ENCODE measurements around the gene FRAS1.

DNA sequence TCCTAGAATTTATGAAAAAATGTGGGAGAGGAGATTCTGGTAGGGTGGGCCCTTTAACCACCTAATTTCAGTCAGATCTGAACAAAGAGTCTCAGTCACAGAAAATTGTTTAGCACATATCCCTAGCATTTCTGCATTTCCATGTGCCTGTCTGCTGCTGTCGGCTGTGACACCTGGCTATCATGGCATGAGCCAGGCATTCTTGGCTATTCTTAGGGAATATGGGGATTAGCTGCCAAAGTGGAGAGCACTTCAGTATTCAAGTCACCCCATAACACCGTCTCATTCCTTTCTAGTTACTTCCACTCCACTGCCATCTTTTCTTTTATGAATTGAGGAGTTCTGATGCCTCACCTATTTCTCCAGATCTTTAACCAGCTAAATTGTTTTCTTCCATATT is 211.5 kb downstream of the FRAS1 start:
- TF ChIP-seq POLR2A (IDR thresholded peaks at IDR 0.05): no peak
- TF ChIP-seq, protein P1, sequence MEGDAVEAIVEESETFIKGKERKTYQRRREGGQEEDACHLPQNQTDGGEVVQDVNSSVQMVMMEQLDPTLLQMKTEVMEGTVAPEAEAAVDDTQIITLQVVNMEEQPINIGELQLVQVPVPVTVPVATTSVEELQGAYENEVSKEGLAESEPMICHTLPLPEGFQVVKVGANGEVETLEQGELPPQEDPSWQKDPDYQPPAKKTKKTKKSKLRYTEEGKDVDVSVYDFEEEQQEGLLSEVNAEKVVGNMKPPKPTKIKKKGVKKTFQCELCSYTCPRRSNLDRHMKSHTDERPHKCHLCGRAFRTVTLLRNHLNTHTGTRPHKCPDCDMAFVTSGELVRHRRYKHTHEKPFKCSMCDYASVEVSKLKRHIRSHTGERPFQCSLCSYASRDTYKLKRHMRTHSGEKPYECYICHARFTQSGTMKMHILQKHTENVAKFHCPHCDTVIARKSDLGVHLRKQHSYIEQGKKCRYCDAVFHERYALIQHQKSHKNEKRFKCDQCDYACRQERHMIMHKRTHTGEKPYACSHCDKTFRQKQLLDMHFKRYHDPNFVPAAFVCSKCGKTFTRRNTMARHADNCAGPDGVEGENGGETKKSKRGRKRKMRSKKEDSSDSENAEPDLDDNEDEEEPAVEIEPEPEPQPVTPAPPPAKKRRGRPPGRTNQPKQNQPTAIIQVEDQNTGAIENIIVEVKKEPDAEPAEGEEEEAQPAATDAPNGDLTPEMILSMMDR (IDR thresholded peaks at IDR 0.05): no peak

Measured in uterus (tissue), 2 donors.